HT-29 (cell line): Measurements from ENCODE around the gene GLG1. TPM values are rescaled to one million over a fixed set of nuclear protein-coding genes. Genes with fewer than 3 reads are reported as not detected.
"Not testable (repeated sequence)": the region's sequence is repeated elsewhere in the genome, so short reads cannot be mapped to it uniquely, and the experiment has no call there.

Experiments used
- DNase-seq: peaks from one replicate; pipeline ENCODE4 v3.0.0-alpha.2; 2015; ENCODE audit warnings: low spot score
- total RNA-seq: library from RNA; depleted of rRNA; stranded (reverse); fragments of >200 nt; shearing (Covaris generic); gene quantifications from 2 replicates; pipeline ENCODE4 v1.2.3, GENCODE V29; 2014

GLG1 gene
- total RNA-seq, 1 experiment from 2014 or later = 78.9 TPM

DNA sequence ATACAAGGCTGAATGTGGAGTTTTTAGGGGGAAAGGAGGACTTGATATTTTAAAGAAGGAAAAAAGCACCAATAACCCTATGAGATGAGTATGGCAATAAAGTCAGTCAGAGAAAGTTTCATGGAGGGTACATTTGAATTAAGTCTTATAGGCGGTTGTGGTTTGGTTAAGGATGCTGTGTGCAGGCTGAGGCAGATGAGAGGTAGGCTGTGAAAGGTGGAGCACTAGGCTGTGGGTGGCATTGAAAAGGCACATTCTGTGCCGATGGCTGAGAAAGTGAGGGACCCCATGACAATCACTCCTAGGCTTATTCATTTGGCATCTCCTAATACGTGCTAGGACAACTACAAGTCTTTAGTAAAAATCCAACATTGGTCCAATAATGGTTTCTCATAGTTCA, 68.1 kb downstream of the GLG1 start:
- DNase-seq = not testable (repeated sequence)

DNA sequence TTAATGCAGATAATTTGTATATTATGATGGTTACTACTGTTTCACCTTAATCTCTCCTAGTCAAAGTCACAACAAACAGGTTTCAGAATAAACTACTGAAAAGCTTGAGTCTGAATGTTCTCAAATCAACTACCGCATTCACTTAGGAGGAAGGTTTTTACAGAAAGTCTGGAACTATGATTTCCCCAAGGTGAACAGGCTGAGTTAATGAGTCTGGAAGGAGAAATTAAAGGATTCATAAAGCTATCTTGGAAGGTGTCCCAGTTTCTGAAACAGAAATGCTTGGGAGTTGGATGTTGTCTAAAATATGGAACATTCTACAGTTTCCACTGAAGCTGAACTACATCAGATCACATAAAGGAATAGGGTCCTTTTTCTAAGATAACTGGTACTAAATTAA, 69.2 kb downstream of the GLG1 start:
- not testable (repeated sequence) for DNase-seq

DNA sequence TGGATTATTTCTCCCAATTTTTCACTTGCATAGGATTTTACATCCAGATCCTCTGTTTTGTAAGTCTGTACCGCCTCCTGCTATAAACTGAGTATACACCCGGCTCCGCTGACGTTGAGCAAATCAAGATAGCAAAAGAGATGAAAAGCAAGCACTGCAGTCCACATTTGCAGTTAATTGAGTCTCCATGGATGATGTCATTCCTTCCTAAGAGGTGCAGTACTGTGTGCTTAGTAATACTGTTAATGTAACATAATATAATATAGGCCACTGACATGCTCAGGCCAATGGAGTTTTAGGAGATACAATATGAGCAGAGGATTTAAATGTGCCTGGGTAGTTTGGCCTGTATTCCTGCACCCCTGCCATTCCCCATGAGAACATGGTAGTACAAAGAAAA, 72.3 kb downstream of the GLG1 start:
- DNase-seq = not testable (repeated sequence)

DNA sequence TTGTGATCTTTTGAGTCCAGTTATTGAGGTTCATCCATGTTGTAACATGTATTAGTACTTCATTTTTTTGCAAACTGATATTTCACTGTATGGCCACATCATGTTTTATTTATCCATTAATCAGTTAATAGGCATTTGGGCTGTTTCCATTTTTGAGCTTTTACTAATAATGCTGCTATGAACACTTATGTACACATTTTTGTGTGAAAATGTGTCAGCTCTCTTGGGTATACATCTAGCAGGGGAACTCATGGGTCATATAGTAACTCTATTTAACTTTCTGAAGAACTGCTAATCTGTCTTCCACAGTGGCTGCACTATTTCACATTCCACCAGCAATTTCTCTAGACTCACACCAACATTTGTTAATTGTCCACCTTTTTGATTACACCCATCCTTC, 82.0 kb downstream of the GLG1 start:
- no peak for DNase-seq

GRCh38 chr16:74524117-74524516, 82.8 kb downstream of the GLG1 start:
- DNase-seq = no peak

DNA sequence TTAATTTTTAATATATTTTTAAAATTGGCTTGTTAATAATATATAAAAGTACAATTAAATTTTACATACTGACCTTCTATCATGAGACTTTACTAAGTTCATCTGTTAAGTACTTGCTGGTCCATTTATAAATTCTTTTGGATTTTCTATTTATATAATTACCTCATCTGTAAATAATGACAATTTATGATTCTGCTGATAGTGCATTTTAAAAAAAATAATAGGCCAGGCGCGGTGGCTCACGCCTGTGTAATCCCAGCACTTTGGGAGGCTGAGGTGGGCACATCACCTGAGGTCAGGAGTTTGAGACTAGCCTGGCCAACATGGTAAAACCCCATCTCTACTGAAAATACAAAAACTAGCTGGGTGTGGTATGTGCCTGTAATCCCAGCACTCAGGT, 83.2 kb downstream of the GLG1 start:
- DNase-seq = not testable (repeated sequence)

GRCh38 chr16:74522160-74522559, 84.8 kb downstream of the GLG1 start:
- DNase-seq = no peak

DNA sequence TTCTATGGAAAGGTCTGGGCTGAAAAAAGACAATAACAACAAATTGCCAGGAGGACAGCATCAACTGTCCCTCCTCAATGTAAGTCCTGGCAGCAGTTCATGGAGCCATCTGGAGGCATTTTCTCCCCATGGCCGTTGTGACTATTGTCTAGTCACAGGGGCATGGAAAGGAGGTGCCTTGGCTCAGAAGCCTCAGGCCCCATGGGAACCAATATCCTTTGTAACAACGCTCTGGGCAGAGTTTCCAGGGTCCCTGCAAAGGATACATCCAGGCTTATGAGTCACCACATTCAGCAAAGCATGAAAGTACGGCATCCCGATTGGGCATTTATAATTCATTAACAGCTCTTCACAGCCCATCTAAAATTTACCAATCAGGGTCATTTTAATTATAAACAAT, 85.2 kb downstream of the GLG1 start:
- DNase-seq = no peak

DNA sequence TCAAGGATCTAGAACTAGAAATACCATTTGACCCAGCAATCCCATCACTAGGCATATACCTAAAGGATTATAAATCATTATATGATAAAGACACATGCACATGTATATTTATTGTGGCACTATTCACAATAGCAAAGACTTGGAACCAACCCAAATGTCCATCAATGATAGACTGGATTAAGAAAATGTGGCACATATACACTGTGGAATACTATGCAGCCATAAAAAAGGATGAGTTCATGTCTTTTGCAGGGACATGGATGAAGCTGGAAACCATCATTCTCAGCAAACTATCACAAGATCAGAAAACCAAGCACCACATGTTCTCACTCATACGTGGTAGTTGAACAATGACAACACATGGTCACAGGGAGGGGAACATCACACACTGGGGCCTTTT, 88.0 kb downstream of the GLG1 start:
- not testable (repeated sequence) for DNase-seq

- DNase-seq = no peak
These were observed 95.0 kb downstream of the GLG1 start for GRCh38 chr16:74511961-74512360.

DNA sequence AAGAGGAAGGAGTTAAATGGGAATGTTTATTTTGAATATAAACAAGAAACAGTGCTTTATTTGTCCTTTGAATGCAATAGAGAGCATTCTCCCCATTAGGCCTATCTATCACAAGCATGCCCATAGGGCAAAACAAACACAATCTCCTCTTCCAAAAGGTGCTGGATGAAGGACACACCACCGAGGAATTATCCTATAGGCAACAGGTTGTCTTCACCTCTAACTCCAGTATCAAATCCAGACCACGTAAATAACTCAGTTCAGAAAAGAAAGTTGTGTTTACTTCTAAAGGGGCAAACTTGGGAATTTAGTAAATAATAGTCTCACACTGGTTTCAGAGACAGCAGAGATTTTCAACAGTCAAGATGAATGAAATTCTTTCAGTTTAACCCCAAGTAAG, 101.9 kb downstream of the GLG1 start:
- DNase-seq = no peak

DNA sequence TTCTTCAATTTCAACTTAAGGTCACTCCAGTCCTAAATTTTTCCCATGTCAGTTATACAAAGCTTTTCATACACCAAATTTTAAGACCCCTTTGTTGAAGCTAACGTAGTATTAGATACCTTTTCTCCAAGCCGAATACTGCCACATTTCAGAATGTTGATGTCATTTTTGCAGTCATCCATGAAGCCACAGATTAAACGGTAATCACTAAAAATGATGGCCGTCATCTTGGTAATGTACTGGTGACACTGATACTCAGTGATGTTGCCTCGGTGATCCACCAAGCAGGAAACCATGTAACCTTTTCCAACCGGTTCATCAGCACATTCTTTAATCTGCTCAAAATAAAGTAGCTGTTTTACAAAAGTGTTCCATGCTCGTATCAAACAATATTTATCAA, 103.5 kb downstream of the GLG1 start:
- DNase-seq = no peak

DNA sequence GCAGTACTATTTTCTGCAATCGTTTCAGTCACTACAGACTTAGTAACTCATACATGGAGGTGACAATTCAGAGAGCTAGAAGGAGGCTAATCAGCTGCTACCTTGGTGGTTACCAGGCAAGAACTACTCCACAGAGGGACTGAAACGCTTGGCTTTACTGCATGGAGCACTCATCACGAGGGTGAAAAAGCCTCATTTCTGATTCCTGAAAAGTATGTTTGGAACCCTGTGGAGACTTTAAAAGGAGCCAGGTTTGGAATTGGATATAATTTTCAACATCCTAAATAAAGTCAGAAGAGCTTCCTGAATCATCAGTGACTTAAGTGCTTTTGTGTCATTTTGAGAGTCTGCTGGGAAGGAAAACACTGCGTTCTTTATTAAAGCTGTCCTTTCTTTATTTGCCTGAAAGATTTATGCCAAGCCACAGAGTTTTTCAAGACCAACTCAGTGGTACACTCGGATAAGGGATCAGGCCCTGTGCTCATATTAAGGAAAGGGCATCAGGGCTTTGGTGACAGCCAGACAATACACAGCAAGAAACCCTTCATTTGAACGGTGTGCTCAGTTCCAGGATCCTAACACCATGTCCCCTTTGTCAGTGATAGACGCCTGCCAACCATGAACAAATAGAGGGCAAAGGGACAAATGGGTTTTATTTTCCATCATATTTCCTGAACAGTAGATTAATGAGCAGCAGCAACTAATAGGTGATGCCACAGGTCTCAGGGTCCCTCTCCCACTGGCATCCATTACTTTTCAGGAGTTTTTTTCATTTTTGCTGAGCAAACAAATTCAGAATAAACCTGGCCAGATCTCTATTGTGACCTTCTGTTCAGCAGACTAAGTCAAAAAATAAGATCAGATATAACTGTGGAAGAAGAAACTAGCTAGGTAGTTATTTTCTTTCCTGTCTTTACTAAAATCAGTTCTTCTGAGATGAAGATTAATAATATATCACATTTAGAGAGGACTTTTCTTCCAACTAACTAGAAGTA, 105.1 kb downstream of the GLG1 start:
- DNase-seq = no peak

- no peak for DNase-seq
These were observed 106.0 kb downstream of the GLG1 start for GRCh38 chr16:74500907-74501306.

- no peak for DNase-seq
These were observed 107.8 kb downstream of the GLG1 start for GRCh38 chr16:74499114-74499513.

GRCh38 chr16:74497761-74498160, 109.2 kb downstream of the GLG1 start:
- DNase-seq = no peak

DNA sequence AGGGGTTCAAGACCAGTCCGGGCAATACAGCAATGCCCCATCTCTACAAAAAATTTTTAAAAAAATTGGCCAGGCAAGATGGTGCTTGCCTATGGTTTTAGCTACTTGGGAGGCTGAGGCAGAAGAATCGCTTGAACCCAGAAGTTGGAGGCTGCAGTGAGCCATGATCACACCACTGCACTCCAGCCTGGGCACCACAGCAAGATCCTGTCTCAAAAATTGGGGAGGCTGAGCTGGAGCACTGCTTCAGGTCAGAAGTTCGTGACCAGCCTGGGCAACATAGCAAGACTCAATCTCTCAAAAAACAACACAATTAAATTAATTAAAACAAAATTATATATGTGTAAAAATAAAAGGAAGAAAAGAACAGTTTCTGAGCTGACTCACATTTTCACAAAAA, 110.9 kb downstream of the GLG1 start:
- no peak for DNase-seq

DNA sequence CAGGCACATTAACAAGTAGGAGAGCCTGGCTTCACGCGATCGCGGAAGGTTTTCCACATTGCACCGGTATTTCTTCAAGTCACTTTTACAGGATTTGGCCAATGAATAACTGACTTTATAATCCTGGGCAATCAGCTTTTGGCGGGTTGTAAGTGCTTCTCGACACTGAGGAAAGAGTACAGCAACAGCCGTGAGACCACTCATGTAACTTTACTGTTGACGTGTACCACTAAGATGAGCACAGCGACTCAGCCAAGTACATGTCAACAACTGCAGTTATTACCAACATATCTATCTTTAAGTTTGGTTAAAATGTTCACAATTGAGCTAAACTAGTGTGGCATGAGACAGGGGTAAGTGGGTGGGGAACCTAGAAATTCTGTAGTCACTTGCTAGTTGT, 113.9 kb downstream of the GLG1 start:
- no peak for DNase-seq

- no peak for DNase-seq
These were observed 119.0 kb downstream of the GLG1 start for GRCh38 chr16:74487634-74488495.

- peak; percentile 2 for DNase-seq
These were observed 121.0 kb downstream of the GLG1 start for GRCh38 chr16:74485916-74486315.

GRCh38 chr16:74480150-74481029, 126.5 kb downstream of the GLG1 start:
- DNase-seq = peak; percentile 83
